HG03469 (cell line): ENCODE data around the gene MRPL10.

Source experiments
- ATAC-seq: cut with Tn5 transposase; IDR thresholded peaks from one replicate; pipeline ENCODE4 v1.9.1; 2021; ENCODE audit warnings: mild to moderate bottlenecking, moderate library complexity, moderate number of reproducible peaks; ENCODE audit not compliant: unreplicated experiment

Gene MRPL10

DNA sequence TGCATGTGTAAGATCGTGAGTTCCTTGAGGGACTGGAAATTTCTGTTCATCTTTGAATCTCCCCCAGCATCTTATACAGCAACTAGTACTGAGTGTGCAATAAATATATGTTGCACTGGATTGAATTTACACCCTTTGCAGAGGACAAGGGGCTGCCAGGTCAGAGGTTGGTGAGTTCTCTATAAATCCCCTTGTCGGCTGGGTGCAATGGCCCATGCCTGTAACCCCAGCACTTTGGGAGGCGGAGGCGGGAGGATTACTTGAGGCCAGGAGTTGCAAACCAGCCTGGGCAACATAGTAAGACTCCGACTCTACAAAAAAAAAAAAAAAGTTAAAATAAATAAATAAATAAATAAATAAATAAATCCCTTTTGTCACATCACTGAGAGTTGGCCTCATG, 29.0 kb upstream of the MRPL10 start:
- ATAC-seq, result no peak

DNA sequence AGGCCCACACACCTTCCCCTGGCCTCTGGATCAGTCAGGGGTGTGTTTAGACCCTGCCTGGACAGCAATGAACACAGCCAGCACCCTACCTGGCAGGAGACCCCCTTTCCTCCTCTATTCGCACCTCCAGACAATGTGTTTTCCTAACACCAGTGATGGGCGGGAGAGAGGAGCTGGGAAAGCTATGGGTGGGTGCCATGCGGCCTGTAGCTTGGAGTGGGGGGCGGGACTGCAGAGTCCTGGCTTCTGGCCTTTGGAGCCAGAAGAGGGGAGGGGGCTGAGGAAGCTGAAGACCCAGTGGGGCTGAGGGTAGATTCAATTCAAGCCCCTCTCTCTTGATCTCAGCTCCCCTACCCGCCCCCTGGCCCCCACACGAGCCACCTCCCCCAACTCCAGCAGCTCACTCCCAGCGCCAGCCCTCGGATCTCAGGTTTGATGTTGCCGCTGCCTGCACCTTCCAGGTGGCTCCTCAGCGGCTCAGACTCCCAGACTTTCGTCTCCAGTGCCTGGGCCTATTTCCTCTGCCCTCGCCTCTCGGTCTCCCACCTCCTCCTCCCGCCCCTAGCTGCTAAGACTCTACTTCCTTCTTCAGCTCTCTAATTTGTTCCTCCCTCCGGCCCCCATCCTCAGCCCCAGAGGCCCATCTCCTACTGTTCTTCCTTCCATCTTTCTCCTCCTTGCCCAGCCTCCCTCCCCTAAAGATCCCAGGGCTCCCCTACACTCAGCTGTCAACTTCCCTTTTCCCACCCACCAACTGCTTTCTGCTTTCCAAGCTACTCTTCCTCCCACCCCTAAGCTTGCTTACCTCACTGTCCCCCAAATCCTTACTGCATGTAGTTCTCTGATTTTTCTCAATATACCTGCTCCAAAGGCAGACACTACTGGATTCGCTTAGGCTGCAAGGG, 26.5 kb upstream of the MRPL10 start:
- no peak for ATAC-seq

DNA sequence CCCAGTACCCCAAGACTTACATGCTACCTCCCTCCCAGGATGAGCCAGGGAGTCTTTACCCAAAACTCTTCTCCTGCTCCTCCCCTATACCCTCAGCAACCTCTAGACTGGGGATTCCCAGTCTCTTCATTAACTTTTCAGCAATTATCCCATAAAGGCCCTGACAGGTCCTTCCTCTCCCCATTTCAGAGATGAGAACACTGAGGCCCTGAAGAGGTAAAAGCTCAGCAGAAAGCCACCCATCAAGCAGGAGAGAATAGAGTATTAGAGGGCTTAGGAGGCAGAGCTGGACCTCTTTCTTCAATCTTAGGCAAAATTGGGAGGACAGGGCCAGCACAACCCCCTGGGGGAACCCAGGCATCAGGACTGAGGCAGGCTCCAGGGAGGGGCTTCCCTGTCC, 25.5 kb upstream of the MRPL10 start:
- ATAC-seq, result no peak

DNA sequence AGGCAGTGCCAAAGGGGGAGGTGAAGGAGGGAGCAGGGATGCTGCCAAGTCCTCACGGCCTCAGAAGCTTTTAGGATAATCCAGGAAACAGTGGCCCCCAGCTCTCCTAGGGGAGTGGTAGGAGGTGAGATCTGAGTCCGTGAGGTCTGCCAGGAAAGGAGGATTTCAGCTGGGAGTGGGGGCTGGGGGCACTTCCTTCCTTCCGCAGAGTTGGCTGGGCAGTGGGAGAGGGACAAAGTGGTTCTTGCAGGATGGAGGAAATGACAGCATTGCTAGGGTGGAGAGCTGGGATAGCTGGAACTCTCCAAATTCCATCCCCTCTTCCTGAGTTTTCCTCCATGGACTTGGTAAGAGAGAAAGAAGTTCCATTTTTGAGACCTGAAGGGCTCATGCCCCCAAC, 24.4 kb upstream of the MRPL10 start:
- no peak for ATAC-seq

DNA sequence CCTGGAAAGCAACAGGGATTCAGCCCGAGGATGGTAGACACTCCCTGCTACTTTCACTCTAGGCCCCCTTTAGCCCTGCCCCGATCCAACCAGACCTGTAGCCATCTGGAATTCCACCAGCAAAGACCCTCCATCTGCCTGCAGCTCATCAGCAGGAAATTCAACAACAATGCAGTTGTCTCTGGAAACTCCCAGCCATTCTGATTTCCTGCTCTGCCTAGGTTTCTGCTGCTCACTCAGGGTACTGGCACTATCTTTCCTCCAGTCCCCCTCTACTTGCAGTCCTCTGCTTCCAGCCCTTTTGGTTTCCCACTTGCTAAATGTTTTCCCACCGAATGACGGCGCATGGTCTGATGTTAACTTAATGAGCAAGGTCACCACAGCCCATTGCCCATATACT, 22.3 kb upstream of the MRPL10 start:
- ATAC-seq, result no peak

DNA sequence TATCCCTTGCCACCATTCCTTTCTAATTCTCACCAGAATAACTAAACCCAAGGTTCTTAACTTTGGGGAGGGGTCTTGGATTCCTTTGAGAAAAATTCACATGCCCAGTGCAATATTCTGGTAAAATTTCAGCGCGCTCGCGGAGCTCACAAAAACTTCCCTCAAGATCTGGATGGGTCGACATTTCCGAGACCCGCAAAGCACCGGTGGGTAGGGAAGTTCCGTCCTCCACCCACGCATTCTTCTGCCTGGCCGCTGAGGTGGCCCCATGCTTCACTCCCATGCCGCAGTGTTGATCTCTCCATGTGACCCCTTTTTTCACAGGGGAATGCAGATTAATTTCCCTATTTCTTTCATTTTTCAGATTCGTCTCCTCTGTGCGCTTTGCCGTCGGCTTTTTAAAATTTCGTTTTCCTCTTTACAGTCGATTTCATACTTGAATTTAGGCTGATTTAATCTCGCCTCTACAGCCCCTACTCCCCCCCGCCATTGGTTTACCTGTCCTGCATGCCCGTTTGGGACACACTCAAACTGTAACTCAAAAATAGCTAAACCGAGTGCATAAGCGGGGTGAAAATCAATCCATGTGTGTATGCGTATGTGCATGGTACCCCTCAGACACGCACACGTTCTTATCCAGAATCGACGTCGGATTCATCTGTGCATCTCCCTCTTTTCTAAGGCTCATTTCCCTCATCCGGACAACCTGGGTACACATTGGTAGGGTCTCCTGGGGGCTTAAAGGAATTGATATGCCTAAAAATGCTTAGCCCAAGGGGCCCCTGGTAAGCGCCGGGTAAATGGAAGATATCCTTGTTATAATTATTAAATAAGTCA, 21.0 kb upstream of the MRPL10 start:
- ATAC-seq, result no peak

DNA sequence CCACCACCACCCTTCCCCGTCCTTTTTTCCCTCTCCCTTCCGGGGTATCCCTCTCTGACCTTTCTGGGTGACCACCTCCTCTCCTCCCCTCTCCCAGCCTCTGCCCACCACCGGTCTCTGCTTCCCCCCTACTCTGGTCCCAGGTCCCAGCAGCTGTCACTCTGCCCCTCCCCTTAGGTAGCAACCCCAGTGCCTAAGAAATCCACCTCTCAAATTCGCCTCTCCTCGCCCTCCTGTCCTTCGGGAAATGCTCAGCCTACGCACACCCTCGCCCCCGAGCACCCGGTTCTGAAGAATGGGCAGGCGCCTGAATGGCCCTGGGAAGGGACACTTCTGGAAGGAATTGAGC, 20.4 kb upstream of the MRPL10 start:
- ATAC-seq, result no peak

DNA sequence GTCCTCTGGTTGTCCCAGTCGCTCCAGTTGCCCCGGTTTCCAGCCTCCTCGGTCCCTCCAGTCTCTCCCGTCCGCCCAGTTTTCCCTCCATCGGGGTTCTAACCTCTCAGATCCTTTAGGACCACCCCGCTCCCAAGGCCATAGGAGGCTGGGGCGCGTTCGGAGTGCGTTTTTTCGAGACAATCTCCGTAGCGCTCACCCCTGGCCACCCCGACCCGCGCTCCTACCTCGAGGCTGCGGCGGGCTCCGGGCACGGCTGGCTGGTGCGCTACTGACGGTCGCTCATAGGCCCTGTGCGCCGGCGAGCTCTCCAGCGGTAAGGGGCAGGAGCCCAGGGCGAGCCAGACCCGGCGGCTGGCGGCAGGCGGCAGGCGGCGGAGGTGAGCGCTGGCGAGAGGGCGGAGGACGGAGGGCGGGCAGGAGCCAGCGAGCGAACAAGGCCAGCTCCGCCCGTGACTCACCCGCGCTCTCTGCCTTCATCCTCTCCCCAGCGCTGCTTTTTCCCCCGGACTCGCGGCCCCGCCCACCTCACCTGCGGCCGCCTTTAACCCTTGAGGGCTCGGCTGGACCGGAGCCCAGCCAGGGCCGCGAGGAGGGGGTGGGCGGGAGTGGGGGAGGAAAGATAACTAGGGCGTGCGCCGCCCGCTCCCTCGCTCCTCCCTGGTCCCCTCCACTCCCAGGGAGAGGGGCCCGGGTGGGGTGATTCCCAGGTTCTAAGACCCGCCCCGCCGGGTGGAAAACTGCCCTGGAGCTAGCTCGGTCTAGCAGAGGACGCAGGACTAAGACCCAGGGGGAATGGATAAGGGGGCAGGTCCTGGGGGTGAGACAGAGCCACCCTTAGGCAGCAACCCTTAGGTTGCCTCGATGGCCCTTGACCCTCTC, 19.6 kb upstream of the MRPL10 start, which contains the start of gene SP6:
SP6 (minus strand) TSS at position 472 of the 882 bp plus-strand sequence. CDS start 2,734 bp downstream, outside the sequence.
- no peak for ATAC-seq

DNA sequence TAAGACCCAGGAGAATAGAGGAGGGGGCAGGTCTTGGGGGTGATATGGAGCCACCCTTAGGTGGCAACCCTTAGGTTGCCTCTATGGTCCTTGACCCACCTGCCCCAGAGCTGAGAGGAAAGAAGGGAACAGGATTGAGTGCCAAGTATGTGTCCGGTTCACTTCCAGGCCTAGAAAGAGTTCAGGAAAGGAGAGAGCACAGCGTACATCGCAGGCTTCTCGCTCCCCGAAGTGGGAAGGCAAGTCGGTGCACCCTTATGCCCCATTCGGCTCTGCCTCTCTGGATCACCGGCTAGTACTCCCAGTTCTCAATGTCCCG, 19.0 kb upstream of the MRPL10 start:
- no peak for ATAC-seq

DNA sequence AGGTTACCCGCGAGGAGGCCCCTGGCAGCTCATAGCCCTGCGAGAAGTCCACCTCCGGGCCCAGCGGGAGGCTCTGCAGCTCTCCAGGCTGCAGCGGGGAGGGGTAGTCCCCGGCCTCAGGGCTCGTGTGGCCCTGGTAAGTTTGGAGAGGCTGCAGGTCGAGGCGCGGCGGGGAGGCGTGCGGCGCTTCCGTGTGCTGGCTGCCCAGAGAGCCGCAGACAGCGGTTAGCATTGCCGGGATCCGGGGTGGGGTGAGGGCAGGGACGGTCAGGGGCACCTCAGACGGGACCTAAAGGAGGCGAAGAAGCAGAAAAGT, 16.8 kb upstream of the MRPL10 start:
- ATAC-seq, result no peak

DNA sequence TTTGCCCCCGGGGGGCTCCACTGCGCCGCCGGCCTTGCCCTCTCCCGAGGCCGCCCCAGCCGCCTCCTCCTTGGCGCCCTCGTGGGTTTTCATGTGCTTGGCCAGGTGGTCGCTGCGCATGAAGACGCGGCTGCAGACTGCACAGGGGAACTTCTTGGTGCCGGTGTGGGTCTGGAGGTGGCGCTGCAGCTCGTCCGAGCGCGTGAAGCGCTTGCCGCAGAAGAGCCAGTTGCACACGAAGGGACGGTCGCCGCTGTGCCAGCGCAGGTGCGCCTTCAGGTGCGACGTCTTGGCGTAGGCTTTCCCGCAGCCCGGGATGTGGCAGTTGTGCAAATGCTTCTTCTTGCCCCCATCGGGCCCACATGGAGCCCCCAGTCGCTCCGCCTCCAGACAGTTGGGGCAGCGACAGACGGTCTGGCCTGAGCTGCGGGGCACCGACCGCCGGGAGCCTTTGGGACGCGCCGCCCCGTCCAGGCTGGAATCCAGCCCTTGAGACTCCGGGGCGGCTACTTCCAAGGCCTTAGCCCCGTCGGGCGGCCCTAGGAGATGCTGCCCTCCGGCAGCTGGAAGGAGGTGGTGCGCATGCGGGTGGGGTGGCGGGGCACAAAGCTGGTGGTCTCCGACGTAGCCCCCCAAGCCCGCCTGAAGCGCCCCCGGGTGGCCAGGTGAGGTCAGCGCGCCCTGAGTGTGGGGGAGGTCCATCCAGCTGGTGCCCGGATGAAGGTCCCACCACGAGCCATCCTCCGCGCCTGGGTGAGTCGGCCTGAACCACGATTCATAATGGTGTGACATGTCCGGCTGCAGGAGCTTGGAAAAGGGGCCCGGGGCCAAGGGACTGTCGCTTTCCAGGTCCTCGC, 16.2 kb upstream of the MRPL10 start:
- ATAC-seq, result no peak

DNA sequence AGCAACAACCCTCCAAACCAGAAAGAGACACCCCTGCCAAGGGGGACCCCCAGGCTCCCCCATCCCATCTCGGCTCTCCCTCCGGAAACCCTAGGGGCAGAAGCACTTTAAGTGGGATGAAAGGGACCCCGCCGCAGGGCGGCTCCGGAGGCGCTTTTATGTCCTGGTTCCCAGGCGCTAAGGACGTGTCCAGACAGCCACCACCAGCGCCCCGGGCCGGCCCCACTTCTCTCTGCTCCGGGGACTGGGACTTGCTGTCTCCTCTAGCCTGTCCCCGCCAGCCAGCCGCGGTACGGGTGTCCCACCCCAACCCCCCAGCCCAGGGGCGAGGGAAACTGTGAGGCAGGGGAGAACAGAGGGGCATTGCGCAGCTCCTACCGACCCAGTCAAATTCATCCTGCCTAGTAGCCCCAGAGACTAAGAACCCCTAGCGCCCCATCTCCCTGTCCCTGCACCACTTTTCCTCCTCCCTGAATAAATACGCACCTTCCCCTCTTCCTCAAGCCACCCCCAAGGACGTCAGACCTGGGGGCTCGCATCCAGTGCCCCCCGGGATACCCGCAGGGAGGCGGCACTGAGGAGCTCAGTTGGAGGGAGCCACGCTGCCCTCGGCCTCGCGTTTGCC, 15.5 kb upstream of the MRPL10 start:
- ATAC-seq, result no peak

DNA sequence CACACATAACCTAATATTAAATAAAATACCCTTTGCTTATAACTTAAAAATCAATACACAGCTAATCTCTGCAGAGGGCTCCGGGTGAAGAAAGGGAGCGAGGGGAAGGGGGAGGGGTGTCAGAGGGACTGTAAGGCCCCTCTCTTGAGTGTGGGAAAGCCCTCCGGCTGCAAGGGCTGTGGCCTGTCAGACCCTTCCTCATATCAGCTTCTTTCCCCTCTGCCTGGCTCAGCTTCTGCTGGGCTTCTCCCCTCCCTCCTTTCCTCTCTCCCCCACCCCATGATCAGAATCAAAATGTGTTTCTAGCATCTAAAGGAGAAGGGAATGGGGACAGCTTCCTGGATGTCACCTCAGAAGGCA, 14.4 kb upstream of the MRPL10 start:
- no peak for ATAC-seq

DNA sequence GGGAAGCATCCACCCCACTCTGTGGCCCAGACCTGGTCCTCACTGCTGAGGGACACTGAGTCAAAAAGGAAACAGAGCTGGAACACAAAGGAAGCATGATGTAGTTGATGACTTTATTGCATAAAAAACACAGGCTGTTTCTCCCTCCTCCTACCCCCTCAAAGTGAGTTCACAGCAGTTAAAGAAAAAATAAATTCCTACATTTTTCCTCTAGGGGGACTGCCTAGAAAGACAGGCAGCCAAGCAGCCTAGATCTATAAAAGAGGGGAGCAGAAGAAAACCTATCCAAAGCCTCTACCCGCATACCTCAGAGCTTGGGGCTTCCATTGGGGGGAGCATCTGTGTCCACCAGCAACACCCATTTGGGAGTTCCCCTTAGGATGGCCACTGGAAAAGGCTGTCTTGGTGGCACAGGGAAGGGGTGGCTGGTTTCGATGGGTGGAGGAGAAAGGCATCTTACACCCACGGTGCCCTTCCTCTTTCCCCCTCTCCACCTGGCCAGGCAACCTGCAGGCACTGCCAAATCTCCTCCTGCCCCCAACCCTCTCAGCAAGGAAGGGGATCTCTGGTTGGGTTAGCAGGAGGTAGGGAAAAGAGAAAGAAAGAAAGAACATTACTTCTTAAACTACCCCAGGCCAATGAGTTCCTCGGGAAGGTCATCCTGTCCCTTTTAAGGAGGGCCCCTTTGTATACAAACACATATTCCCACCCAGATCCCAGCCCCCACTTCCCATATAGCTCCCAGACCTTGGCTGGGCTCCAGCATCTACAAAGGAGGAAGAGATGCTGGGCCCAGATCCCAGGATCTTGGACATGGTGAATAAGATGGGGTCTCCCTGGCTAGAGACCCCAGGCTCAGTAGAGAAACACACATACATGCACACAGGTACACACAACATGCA, 13.7 kb upstream of the MRPL10 start:
- no peak for ATAC-seq

DNA sequence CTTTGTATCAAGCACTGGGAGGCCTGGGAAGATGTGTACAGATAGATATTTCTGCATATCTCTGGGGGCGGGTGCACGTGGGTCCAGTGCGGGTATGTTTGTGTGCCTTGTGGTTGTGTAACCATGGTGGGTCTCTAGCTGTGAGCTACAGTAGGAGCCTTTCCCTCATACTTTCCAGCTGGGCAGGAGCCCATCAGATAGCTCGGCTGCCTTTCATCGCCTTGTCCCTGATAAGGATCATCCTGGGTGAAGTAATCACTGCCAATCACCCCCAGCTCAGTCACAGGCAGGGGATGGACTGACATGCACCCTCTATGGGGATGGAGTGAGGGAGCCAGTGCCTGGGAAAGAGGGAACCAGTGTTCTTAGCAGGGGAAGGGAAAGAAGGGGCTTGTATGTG, 12.9 kb upstream of the MRPL10 start:
- ATAC-seq, result no peak

DNA sequence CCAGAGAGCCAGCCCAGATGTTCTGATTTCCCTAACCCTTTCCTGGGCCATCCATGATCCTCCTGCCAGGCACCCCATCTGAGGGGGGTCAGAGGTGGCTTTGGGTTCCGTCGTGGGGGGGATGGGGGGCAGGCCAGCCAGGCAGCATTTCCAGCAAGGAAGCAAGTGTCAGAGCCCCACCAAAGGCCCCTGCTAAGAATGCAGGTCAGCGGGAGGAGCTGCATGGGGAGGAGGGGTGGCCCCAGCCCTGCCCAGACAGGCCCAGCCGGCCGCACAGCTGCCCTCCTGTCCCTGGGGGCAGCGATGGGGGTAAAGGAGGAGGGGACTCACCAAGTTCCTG, 12.0 kb upstream of the MRPL10 start:
- ATAC-seq, result no peak

DNA sequence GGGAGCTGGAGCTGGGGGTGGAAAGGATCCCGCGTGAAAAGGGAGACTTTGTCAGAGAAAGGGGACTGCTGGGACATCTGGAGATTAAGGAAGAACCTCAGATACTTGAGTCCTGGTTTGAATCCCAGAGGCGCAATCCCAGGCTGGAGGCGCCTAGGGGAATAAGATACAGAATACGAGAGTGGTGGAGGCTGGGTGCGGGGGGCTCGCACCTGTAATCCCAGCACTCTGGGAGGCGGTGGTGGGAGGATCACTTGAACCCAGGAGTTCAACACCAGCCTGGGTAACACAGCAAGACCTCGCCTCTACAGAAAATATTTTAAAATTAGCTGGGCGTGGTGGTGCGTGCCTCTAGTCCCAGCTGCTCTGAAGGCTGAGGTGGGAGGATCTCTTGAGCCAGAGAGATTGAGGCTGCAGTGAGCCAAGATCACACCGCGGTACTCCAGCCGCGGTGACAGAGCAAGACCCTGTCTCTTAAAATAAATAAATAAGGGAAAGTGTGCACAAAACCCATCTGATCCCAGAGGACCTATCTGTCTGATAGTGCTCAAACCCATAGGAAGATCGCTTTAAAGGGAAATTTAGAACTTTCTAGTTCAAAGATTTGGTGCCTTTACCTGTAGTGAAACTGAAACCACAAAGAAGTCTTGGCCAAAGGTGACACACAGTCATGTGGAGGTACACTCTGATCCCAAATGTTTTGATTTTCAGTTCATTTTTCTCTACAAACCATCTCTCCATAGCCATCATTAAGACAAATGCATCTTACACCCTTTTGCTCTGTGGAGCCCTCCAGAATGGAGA, 10.3 kb upstream of the MRPL10 start:
- ATAC-seq, result peak; percentile 10

DNA sequence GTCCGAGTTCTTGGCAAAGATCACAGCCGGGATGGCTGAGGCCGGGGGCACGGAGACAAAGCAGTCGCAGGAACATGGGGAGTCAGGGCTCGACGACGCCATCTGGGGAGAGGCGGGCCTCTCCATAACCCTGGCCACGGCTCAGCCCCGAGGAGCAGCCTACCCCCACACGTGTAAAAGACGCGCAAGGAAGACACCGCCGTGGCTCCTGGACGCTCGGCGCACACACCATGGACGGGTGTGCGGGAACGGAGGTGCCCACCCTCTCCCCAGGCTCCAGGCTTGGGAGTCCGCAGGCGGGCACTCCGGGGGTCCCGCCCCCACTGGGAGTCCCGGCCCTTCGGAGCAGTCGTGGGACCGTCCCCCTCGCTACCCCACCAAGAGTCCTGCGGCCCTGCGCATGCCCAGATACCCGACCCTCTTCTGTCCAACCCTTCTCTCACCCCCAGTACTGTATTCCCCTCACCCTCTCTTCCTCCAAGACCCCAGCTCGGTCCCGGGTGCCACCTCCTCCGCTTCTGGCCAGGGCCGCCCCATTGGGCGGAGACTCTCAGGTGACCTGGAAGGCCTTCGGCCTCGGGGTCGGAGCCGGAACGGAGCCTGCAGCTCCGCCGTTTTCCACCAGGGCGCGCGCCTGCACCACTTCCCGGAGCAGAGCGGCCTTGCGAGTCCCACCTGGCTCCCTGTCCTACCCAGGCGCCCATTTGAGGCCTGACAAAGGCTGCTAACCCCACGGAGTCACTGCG, 9.6 kb upstream of the MRPL10 start, which contains the start of gene SCRN2:
SCRN2 (minus strand) TSS at position 532 of the 746 bp plus-strand sequence; CDS start at position 102, 430 bp downstream.
- peak; percentile 49 for ATAC-seq
